GM21737 (cell line): ENCODE results near the gene SNF8.

Experiments
- ATAC-seq: cut with Tn5 transposase; IDR thresholded peaks from one replicate; pipeline ENCODE4 v1.9.1; 2021; ENCODE audit warnings: mild to moderate bottlenecking, moderate library complexity; ENCODE audit not compliant: unreplicated experiment

The SNF8 gene

DNA sequence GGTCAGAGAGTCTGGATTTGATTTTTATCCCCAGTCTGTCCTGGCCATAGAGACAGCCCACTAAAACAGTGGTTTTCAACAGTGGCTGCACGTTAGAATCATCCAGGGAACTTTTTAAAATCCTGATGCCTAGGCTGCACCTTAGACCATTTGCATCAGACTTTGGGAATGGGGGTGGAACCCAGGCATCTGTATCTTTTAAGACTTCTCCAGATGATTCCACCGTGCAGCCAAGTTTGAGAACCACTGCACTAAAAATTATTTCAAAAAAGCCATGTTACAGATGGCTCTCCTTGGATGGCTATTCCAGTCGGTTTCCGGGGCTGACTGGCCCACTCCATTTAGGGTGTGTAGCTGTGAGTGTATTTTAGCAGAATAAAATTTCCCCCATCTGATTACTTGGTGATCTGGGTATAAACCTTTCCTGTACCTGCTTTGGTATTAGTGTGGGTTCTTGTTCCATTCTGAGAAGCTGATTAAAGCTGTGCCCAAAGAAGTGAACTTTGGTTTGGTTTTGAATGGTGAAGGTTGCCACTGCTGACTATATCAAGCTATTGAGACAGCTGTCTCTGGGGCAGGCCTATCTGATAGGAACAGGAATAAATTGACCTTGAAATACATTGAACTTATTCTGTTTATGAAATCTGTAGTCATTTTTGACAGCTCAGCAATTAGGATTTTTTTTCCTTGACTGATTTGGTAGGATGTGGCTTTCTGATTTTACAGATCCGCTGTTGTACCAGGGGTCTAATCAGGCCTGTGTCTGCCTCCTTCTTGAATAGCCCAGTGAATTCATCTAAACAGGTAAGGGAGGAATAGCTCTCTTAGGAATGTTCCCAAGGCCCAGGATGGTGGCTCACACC lies 50.8 kb downstream of the SNF8 start:
- no peak for ATAC-seq

DNA sequence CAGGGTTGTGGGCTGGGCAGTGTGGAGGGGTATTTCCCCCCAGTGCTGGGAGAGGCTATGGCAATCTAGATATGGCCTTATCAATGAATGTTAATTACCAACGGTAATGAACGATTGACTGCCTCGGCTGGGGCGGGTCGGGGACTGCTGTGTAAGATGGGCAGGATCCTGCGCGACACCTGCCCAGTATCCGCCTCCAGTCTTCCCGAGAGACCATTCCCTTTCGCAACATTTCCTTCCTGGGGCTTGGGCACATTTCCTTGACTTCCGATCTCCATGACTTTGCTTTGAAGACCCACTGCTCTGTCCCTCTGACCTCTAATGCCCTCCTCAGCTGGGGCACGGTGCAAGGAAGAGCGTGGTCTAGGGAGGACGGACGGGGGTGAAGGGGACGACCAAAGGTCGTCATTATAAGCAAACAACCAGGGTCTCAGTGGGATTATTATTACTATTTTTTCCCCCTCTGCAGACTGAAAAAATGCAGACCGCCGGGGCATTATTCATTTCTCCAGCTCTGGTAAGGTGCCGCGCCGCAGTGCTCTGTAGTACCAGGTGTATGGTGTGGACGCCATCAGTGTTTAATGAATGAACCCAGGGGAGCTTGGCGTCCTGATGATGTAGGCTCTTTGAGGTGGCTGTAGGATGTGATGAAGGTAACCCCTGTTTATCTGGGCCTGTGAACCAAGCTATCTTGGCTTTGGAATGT lies 51.5 kb downstream of the SNF8 start:
- ATAC-seq, result no peak

DNA sequence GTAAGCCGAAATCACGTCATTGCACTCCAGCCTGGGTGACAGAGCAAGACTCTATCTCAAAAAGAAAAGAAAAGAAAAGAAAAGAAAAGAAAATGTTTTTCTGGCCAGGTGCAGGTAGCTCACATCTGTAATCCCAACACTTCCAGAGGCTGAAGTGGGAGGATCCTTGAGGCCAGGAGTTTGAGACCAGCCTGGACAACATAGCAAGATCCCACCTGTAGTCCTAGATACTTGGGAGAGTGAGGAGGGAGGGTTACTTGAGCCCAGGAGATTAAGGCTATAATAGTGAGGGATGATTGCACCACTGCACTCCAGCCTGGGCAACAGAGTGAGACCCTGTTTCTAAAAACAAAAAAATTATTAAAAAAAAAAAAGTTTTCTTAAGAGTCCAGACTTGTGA lies 54.6 kb downstream of the SNF8 start:
- no peak for ATAC-seq

DNA sequence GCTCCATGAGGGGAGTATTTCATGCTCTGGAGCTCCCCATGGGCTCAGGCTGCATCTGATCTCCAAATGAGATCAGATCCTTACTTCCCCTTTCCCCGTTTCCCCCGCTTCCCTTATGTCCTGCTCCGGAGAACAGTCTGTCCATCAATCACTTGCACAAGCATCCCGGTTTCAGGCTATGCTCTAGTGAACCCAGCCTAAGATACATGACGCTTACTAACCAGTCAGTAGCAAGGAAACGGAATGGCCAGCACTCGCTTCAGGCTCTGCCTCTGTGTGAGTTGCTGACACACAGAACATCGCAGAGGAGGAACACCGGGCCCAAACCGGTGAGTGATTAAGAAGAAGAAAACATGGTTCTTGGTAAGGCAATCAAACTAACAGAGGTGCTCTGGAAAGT lies 61.5 kb downstream of the SNF8 start:
- no peak for ATAC-seq

DNA sequence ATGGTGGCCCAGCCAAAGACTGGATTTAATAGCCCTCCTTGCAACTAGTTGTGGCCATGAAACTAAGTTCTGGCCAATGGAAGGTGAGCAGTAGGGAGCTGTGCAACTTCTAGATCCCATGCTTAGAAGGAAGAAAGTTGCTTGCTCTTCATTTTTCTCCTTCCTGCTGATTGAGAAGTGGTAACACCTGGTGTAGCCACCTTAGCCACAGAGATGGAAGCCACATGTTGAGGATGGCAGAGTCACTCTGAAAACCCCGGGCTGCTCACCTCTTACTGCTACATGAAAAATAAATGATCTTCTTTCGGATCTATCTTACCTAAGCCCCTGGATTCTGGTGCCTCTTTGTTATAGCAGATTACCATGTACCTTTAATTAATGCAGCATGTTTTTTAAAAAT lies 62.4 kb downstream of the SNF8 start:
- ATAC-seq, result no peak
